Measurements from ENCODE around the gene INHA. TPM values are rescaled to one million over a fixed set of nuclear protein-coding genes. Genes with fewer than 3 reads are reported as not detected.

Gene INHA, protein sequence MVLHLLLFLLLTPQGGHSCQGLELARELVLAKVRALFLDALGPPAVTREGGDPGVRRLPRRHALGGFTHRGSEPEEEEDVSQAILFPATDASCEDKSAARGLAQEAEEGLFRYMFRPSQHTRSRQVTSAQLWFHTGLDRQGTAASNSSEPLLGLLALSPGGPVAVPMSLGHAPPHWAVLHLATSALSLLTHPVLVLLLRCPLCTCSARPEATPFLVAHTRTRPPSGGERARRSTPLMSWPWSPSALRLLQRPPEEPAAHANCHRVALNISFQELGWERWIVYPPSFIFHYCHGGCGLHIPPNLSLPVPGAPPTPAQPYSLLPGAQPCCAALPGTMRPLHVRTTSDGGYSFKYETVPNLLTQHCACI
- total RNA-seq, result not detected in 2 replicates

GRCh38 chr2:219572237-219573001, at the start of gene INHA:
Gene INHA (plus strand): TSS chr2:219572310. CDS start chr2:219572375, 65 bp downstream.

GRCh38 chr2:219543596-219544358, 28.3 kb upstream of the INHA start, which contains the start of the genes CHPF and TMEM198:
Gene CHPF (minus strand): TSS chr2:219543809. CDS start chr2:219543538, 271 bp downstream.
Gene TMEM198 (plus strand): TSS chr2:219544028. CDS start chr2:219544728, 700 bp downstream.

DNA sequence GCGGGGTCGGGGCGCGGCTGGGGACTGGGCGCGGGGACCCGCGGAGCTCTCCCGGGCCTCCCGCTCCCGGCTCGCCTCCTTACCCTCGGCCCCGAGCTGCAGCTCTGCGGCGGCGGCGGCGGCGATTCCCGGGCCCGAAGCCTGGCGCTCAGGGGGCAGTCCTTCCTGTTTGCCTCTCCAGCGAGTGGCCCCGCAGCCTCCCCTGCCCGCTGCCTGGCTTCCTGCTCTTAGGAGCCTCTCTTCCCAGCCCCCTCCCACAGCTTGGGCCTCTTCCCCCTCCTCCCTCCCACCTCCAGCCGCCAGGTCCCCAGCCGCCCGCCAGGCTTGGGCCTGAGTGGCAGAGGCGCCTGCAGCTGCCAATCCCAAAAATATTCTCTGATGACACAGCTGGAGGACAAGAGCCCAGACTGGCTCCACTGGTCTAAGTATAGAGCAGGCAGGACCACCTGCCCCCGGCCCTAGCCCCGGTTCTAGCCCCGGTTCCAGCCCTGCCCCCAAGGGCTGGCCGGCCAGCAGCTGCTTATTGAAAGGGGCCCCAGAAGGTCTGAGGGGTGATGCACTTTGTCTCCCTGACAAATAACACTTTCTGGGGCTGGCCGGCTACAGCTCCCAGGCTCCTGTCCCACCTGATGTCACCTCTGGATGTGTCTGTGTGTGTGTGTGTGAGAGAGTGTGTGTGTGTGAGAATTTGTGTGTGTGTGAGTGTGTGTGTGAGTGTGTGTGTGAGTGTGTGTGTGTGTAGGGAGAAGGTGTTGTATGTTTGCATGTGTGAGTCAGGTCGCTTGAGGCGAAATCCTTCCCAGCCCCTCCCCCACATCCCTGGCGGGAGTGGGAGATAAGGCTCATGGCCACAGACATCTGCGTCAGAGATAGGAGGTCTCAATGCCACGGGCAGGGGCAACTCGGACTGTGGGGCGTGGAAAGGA, 536 bp upstream of the INHA start, which contains the start of gene OBSL1:
TSS of gene OBSL1 (minus strand) at position 229 of the 926 bp plus-strand sequence. CDS start 307 bp downstream, outside the sequence.

DNA sequence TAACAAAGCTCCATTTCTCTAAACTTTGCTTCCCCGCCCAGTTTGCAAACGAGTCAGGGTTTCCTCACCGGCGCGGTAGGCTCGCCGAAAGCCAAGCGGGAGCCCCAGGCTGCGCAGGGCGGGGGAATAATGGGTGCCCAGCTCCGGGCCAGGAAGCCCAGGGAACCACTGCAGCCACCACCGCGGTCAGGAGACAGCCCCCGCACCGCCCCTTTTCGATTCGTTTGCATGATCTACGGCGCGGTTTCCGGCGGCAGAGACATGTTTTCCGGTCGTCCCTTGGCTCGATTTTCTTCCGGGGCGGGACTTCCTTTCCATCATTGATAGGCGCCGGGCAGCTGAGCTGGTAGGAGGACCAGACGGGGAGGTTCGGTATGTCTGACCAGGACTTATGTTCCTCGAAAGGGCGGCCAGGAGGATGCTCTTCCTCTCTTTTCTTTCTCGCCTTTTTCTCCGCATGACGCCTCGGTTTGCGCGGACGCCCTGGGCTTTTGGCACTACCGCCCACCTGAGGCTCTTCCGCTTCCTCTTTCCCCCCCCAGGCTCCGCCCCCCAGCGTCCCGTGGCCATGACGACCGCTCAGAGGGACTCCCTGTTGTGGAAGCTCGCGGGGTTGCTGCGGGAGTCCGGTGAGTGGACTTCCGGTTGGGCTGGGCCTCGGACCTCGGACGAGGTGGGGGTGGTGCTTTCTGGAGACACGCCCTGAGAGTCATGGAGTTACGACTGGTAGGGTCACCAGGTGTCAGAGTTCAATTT, 25.6 kb downstream of the INHA start, which contains the start of gene STK11IP:
TSS of gene STK11IP (plus strand) at position 306 of the 756 bp plus-strand sequence. CDS start at position 569, 263 bp downstream.

Other genes with a start within 250 kb of the INHA start
- not detected in 2 replicates for gene RESP18, start 239.6 kb upstream of the INHA start, total RNA-seq
- gene DNPEP, start 184.4 kb upstream of the INHA start, total RNA-seq, result 42.2 and 45.6 TPM in 2 replicates
- 3.0 and 5.0 TPM in 2 replicates for gene DES, start 153.9 kb upstream of the INHA start, total RNA-seq
- 13.2 and 14.0 TPM in 2 replicates for gene SPEG, start 137.5 kb upstream of the INHA start, total RNA-seq
- 57.2 and 64.1 TPM in 2 replicates for gene GMPPA, start 73.4 kb upstream of the INHA start, total RNA-seq
- 0.34 TPM in 1 of 2 replicates, not detected in the other for gene ASIC4, start 57.8 kb upstream of the INHA start, total RNA-seq
- 94.3 and 95.3 TPM in 2 replicates for gene CHPF, start 28.5 kb upstream of the INHA start, total RNA-seq
- 0.74 and 1.2 TPM in 2 replicates for gene TMEM198, start 28.3 kb upstream of the INHA start, total RNA-seq
- gene OBSL1, start 771 bp upstream of the INHA start, total RNA-seq, result 32.0 and 32.1 TPM in 2 replicates
- gene STK11IP, start 25.5 kb downstream of the INHA start, total RNA-seq, result 9.7 and 10.4 TPM in 2 replicates
- gene SLC4A3, start 55.3 kb downstream of the INHA start, total RNA-seq, result 1.3 and 1.8 TPM in 2 replicates